Mesodermal cell (in vitro differentiated cells): ENCODE results near the gene TNP1.

ENCODE experiments used
- H3K27ac ChIP-seq: 2 replicates; pipeline ENCODE4 v1.7.0; 2013; ENCODE audit warnings: mild to moderate bottlenecking, low read depth, low read length, moderate library complexity; ENCODE audit not compliant: severe bottlenecking
- H3K36me3 ChIP-seq: 2 replicates; pipeline ENCODE4 v1.7.1; 2013; ENCODE audit warnings: mild to moderate bottlenecking, low read length, moderate library complexity; ENCODE audit not compliant: control insufficient read depth, insufficient read depth
- H3K4me1 ChIP-seq: one replicate; pipeline ENCODE4 v1.7.1; 2013; ENCODE audit warnings: mild to moderate bottlenecking, low read length; ENCODE audit not compliant: insufficient read depth, control insufficient read depth, poor library complexity, severe bottlenecking
- H3K4me3 ChIP-seq: 2 replicates; pipeline ENCODE4 v1.7.0; 2013; ENCODE audit warnings: low read length, control low read depth, mild to moderate bottlenecking; ENCODE audit not compliant: insufficient read depth, poor library complexity, severe bottlenecking; ENCODE audit errors: extremely low read depth
- H3K9me3 ChIP-seq: 2 replicates; pipeline ENCODE4 v1.7.1; 2013; ENCODE audit warnings: mild to moderate bottlenecking, low read length, moderate library complexity; ENCODE audit not compliant: control insufficient read depth
- WGBS, 2 experiments: methylation state at CpG; one replicate each; pipeline ENCODE4 v1.1.5; 2013; ENCODE audit warnings: missing lambda C conversion rate in 2 of 2; ENCODE audit not compliant: insufficient coverage in 2 of 2; 5-methylcytosine and 5-hydroxymethylcytosine counted together

TNP1 gene

DNA sequence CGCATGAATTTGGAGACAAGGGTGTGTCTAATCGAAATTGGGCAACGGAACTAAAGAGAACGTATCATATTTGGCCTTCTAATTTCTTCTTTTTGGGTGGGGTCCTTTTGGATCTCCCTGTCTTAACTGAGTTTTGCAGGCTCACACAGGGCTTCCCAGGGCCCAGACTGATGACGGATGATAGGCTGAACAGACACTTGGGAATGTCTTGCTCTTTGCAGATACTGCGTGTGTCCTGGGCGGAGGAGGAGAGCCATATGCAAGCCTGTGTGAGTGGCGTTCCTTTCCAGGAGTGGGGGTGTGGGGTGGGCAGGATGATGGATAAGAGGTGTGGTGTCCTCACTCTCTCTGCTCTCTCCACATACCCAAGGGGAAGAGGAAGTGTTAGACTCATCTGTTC lies 40.1 kb downstream of the TNP1 start:
- H3K9me3 ChIP-seq, result no peaks in the 10 kb centered on the region
- no peak overlapping the region for H3K27ac ChIP-seq
- no peaks in the 10 kb centered on the region for H3K4me1 ChIP-seq
- 92 to 96% methylated on average over 5 to 8 of the region's 8 CpGs for WGBS, 2 experiments
- H3K4me3 ChIP-seq, result no peak overlapping the region
- H3K36me3 ChIP-seq, result no peaks in the 10 kb centered on the region

DNA sequence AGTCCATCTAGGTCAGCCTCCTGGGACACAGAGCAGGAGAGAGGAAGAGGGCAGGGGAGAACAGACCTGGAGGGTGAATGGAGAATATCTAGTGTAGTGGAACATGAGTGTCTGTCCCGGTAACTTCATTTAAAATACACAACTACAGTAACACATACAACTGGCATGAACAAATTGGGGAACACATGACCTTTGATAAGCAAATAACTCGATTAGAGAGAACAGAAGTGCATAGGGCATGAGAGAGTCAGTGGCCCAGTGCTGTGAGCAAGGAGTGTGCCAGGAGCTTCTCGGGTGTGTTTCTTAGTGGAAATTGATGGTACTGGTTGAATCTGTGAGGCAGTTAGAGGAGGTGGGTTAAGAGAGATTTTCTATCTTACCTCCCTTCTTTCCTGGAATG lies 40.8 kb downstream of the TNP1 start:
- Histone ChIP-seq H3K9me3 (no peaks in the 10 kb centered on the region), H3K4me3 (no peak overlapping the region), H3K27ac (no peak overlapping the region), H3K36me3 (no peaks in the 10 kb centered on the region), H3K4me1 (no peaks in the 10 kb centered on the region)
- WGBS, 2 experiments, result 100% methylated on average over 1 to 2 of the region's 3 CpGs

DNA sequence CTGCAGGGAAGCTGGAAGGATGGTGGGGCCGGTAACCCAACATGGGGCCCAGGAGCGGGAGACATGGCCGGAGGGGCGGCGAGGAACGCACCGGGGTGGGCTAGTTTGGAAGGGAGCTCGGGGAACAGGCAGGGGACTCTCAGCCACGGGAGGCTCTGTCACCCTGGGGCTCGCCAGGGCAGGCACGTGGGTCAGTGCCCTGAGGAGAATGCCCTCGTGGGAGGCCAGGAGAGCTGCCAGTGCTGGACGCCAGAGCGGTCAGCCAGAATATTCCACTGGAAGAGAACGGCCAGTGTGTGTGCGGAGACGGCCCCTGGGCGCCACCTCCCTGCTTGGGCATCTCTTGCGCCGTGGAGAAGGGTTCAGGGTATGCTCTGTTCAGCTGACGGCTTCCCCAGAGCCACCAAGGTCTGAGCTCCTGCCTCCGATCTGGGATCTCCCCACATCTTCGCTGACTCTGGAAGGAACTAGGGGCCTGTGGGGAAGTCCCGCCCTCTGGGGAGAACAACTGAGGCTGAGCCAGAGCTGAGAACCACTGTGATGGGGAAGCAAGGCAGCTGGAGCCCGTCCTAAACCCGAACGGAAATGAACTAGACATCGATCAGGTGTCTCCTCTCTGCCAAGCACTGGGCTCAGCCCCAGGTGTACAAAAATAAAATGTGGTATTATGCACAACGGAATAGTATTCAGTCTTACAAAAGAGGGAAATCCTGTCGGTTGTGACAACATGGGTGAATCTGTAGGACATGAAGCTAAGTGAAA lies 49.3 kb downstream of the TNP1 start:
- Histone ChIP-seq H3K4me1 (no peaks in the 10 kb centered on the region), H3K27ac (no peak overlapping the region), H3K4me3 (no peak overlapping the region), H3K9me3 (no peaks in the 10 kb centered on the region), H3K36me3 (no peaks in the 10 kb centered on the region)
- WGBS, 2 experiments, result 91 to 96% methylated on average over 28 to 30 of the region's 30 CpGs
